ENCODE measurements around the gene LSM12. TPM values are rescaled to one million over a fixed set of nuclear protein-coding genes. Genes with fewer than 3 reads are reported as not detected.

LSM12 gene
- total and polyA plus RNA-seq, 4 donors: 14.8 to 54.6 (median 35.6) TPM

DNA sequence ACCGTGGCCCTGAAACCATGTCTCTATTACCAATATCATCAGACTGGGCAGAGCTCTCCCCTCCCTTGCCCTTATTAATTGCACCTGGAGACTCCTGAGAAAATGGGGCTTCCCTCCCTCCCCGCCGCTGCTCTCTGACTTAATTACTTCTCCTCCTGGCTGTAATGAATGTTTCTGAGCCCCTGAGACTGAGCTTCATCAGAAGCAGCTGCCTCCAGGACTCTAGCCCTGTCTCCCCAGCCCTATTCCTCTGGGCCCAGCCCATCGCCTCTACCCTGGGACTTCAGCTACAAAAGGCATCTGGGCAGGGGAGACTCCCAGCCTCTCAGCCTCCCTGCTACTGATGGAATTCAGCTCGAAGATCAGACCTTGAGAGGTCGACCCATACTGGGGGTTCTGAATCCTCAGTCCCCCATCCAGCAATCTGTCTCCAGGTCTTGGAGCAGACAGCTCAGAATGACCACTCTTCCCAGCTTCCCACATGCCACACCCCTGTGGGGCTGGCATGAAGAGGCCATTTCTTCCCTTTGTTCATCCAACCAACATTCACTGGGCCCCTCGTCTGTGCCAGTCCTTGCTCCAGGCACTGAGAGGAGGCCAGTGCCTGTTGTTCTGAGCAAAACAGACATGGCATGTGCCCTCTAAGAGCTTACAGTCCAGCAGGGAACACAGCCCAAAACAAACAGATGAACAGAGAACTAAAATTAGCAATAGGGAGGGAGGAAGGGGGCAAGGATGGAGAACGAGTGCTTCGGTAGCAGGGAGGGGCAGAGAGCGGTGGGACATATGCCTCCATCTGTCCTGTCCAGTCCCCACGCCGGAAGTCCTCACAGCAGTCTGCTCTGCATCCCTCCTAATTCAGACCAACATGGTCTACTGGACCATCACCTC lies 79.1 kb downstream of the LSM12 start:
- Histone ChIP-seq H3K27me3 (ENCODE audit: control insufficient read depth in 3 of 3, insufficient read depth in 3 of 3, low read length in 2 of 3) (peaks cover 0 to 31% (median 29%) of the 10 kb centered on the region in 3 donors), H3K9ac (ENCODE audit: insufficient read depth in 1 of 2, low read length in 2 of 2) (no peak overlapping the region), H3K27ac (ENCODE audit: low read depth in 1 of 2, low read length in 1 of 2) (no peak overlapping the region)

GRCh38 chr17:43986225-43986981 lies 80.1 kb downstream of the LSM12 start:
- Histone ChIP-seq H3K27me3 (ENCODE audit: control insufficient read depth in 3 of 3, insufficient read depth in 3 of 3, low read length in 2 of 3) (peaks cover 0 to 37% (median 37%) of the 10 kb centered on the region in 3 donors), H3K4me1 (ENCODE audit: control insufficient read depth in 5 of 5, insufficient read depth in 5 of 5, low read length in 5 of 5) (peaks cover 0 to 9% (median 3%) of the 10 kb centered on the region in 5 donors), H3K9me3 (ENCODE audit: control insufficient read depth in 4 of 4, insufficient read depth in 3 of 4, low read length in 3 of 4) (no peaks in the 10 kb centered on the region), H3K9ac (ENCODE audit: insufficient read depth in 1 of 2, low read length in 2 of 2) (no peak overlapping the region), H3K27ac (ENCODE audit: low read depth in 1 of 2, low read length in 1 of 2) (no peak overlapping the region), H3K4me3 (no peak overlapping the region), H3K36me3 (ENCODE audit: control insufficient read depth in 4 of 4, insufficient read depth in 4 of 4, low read length in 4 of 4) (no peaks in the 10 kb centered on the region)
- no peak for TF ChIP-seq CTCF (IDR thresholded peaks at IDR 0.05; ENCODE audit: control extremely low read depth, extremely low read depth)
- 89% methylated on average over 7 of the region's 7 CpGs for WGBS, 2 donors
- ATAC-seq (ENCODE audit: insufficient read depth, low FRiP score) (no peak), DNase-seq (no peak)

More for the DNA sequence above, 79.1 kb downstream of the LSM12 start:
- Histone ChIP-seq H3K9me3 (ENCODE audit: control insufficient read depth in 4 of 4, insufficient read depth in 3 of 4, low read length in 3 of 4) (no peaks in the 10 kb centered on the region), H3K4me3 (no peak overlapping the region), H3K4me1 (ENCODE audit: control insufficient read depth in 5 of 5, insufficient read depth in 5 of 5, low read length in 5 of 5) (peaks cover 0 to 9% (median 3%) of the 10 kb centered on the region in 5 donors), H3K36me3 (ENCODE audit: control insufficient read depth in 4 of 4, insufficient read depth in 4 of 4, low read length in 4 of 4) (no peaks in the 10 kb centered on the region)
- TF ChIP-seq CTCF (IDR thresholded peaks at IDR 0.05; ENCODE audit: control extremely low read depth, extremely low read depth): no peak
- ATAC-seq (ENCODE audit: insufficient read depth, low FRiP score) (no peak), DNase-seq (no peak)
- 67 to 73% methylated on average over 12 of the region's 12 CpGs for WGBS, 2 donors

GRCh38 chr17:43984521-43984920 lies 82.0 kb downstream of the LSM12 start:
- WGBS, 2 donors: 81 to 89% methylated on average over 8 of the region's 8 CpGs
- H3K27ac ChIP-seq (ENCODE audit: low read depth in 1 of 2, low read length in 1 of 2): no peak overlapping the region
- H3K4me3 ChIP-seq: no peak overlapping the region
- H3K4me1 ChIP-seq (ENCODE audit: control insufficient read depth in 5 of 5, insufficient read depth in 5 of 5, low read length in 5 of 5): peaks cover 0 to 9% (median 3%) of the 10 kb centered on the region in 5 donors
- no peak overlapping the region for H3K9ac ChIP-seq (ENCODE audit: insufficient read depth in 1 of 2, low read length in 2 of 2)
- no peaks in the 10 kb centered on the region for H3K36me3 ChIP-seq (ENCODE audit: control insufficient read depth in 4 of 4, insufficient read depth in 4 of 4, low read length in 4 of 4)
- ATAC-seq (ENCODE audit: insufficient read depth, low FRiP score) (no peak), DNase-seq (no peak)
- H3K9me3 ChIP-seq (ENCODE audit: control insufficient read depth in 4 of 4, insufficient read depth in 3 of 4, low read length in 3 of 4): no peaks in the 10 kb centered on the region
- peaks cover 0 to 41% (median 39%) of the 10 kb centered on the region in 3 donors for H3K27me3 ChIP-seq (ENCODE audit: control insufficient read depth in 3 of 3, insufficient read depth in 3 of 3, low read length in 2 of 3)
- TF ChIP-seq CTCF (IDR thresholded peaks at IDR 0.05; ENCODE audit: control extremely low read depth, extremely low read depth): no peak

Small RNA genes within 50 kb of the gene (small RNA-seq; reads per million reads assigned to genes)
- gene RF00012 (ENCODE audit: low replicate concordance): not detected

Other genes with a start within 250 kb of the LSM12 start
- gene MPP3, start 233.5 kb downstream of the LSM12 start, total RNA-seq: 10 to 100 TPM; 32.2 to 38.7 TPM
- gene MPP3, start 233.5 kb downstream of the LSM12 start, polyA plus RNA-seq: 10 to 100 TPM in 1 of 2 donors, 1 to 10 TPM in 1; 9.9 to 17.0 TPM
- gene CD300LG, start 219.5 kb downstream of the LSM12 start, total RNA-seq: 1 to 10 TPM; 1.1 to 6.8 TPM
- 1 to 10 TPM; 1.4 to 3.6 TPM for gene CD300LG, start 219.5 kb downstream of the LSM12 start, polyA plus RNA-seq
- 1 to 10 TPM; 1.1 to 1.3 TPM for gene MPP2, start 159.1 kb downstream of the LSM12 start, total RNA-seq
- under 1 TPM; 0.24 to 0.25 TPM for gene MPP2, start 159.1 kb downstream of the LSM12 start, polyA plus RNA-seq
- not detected for gene PPY, start 124.2 kb downstream of the LSM12 start, total RNA-seq
- gene PPY, start 124.2 kb downstream of the LSM12 start, polyA plus RNA-seq: not detected
- gene PYY, start 112.7 kb downstream of the LSM12 start, total RNA-seq: under 1 TPM in 1 of 2 donors, not detected in 1; 0.25 TPM
- under 1 TPM in 1 of 2 donors, not detected in 1; 0.05 TPM for gene PYY, start 112.7 kb downstream of the LSM12 start, polyA plus RNA-seq
- gene NAGS, start 62.0 kb downstream of the LSM12 start, total RNA-seq: 10 to 100 TPM in 1 of 2 donors, 1 to 10 TPM in 1; 2.6 to 10.7 TPM
- gene NAGS, start 62.0 kb downstream of the LSM12 start, polyA plus RNA-seq: 1 to 10 TPM; 3.6 to 6.4 TPM
- 10 to 100 TPM; 32.9 to 33.3 TPM for gene TMEM101, start 51.7 kb downstream of the LSM12 start, total RNA-seq
- 10 to 100 TPM; 28.7 to 43.5 TPM for gene TMEM101, start 51.7 kb downstream of the LSM12 start, polyA plus RNA-seq
- 10 to 100 TPM; 21.2 to 74.6 TPM for gene G6PC3, start 4.1 kb upstream of the LSM12 start, total RNA-seq
- 10 to 100 TPM; 84.8 to 87.4 TPM for gene G6PC3, start 4.1 kb upstream of the LSM12 start, polyA plus RNA-seq
- gene HDAC5, start 57.0 kb upstream of the LSM12 start, total RNA-seq: 10 to 100 TPM; 33.8 to 77.4 TPM
- gene HDAC5, start 57.0 kb upstream of the LSM12 start, polyA plus RNA-seq: 10 to 100 TPM; 29.6 to 39.0 TPM
- 1 to 10 TPM in 1 of 2 donors, under 1 TPM in 1; 0.88 to 1.3 TPM for gene HROB, start 75.3 kb upstream of the LSM12 start, total RNA-seq
- under 1 TPM; 0.61 to 0.87 TPM for gene HROB, start 75.3 kb upstream of the LSM12 start, polyA plus RNA-seq
- gene ASB16, start 104.0 kb upstream of the LSM12 start, total RNA-seq: under 1 TPM in 1 of 2 donors, not detected in 1; 0.11 TPM
- under 1 TPM; 0.10 TPM for gene ASB16, start 104.0 kb upstream of the LSM12 start, polyA plus RNA-seq
- gene TMUB2, start 120.3 kb upstream of the LSM12 start, total RNA-seq: 10 to 100 TPM; 32.1 to 36.9 TPM
- gene TMUB2, start 120.3 kb upstream of the LSM12 start, polyA plus RNA-seq: 10 to 100 TPM; 37.5 to 40.2 TPM
- 10 to 100 TPM; 30.1 to 70.6 TPM for gene ATXN7L3, start 133.2 kb upstream of the LSM12 start, total RNA-seq
- gene ATXN7L3, start 133.2 kb upstream of the LSM12 start, polyA plus RNA-seq: 10 to 100 TPM; 50.4 to 50.7 TPM
- 10 to 100 TPM; 70.7 to 75.5 TPM for gene UBTF, start 153.0 kb upstream of the LSM12 start, total RNA-seq
- 10 to 100 TPM; 31.9 to 33.8 TPM for gene UBTF, start 153.0 kb upstream of the LSM12 start, polyA plus RNA-seq
- 10 to 100 TPM in 1 of 2 donors, 1 to 10 TPM in 1; 1.4 to 40.9 TPM for gene SLC4A1, start 201.5 kb upstream of the LSM12 start, total RNA-seq
- gene SLC4A1, start 201.5 kb upstream of the LSM12 start, polyA plus RNA-seq: under 1 TPM; 0.10 to 0.13 TPM
- 1 to 10 TPM in 1 of 2 donors, under 1 TPM in 1; 0.61 to 4.9 TPM for gene RUNDC3A, start 241.9 kb upstream of the LSM12 start, total RNA-seq
- gene RUNDC3A, start 241.9 kb upstream of the LSM12 start, polyA plus RNA-seq: under 1 TPM; 0.70 to 0.91 TPM

All from lung (tissue), 13 donors.